AG08396 (cell line): ENCODE measurements around the gene GAN.
"Not testable (repeated sequence)": the region's sequence is repeated elsewhere in the genome, so short reads cannot be mapped to it uniquely, and the experiment has no call there.

ENCODE experiments used
- DNase-seq: peaks from one replicate; pipeline ENCODE4 v3.0.0; 2012; ENCODE audit warnings: low spot score, mixed read lengths

GAN gene

DNA sequence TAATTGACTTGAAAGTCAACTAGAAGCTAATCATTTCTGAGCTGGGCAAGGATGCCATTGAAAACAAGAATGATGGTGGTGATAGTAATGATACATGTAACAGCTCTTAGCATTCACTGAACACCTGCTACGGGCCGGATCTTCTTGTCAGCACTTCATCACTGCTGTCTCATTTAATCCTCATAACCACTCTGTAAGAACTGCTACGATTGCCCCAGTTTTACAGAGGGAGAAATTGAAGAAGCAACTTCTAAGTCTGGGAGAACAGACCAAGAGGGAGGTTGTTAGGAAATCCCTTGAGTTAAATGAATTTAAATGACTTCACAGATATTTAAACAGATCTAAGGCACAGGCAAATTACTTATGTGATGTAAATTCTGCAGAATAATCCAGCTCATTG lies 7.0 kb upstream of the GAN start:
- DNase-seq = no peak

DNA sequence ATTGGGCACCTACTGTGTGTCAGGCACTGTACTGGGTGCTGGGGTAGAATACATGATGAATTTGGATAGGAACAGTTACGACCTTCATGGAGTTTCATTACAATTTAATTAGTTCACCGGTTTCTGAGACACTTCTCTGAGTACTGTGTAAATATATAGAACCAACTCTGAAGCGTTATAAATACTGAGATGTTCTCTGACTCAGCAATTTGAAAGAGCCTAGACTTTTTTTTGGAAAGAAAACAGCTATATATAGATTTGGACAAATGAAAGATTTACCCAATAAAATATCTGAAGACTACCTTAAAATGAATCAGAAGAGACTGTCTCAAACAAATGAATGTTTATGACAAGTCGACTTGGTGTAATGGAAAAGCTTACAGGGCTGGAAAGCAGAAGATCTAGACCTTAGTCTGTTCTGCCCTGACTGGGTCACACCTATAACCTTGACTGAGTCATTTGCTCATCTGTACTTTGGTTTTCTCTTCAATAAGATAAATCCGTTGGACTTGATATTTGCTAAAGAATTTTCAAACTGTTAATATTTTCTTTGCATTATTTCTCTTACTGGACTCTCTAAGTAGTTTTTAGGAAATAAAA lies 4.6 kb upstream of the GAN start:
- no peak for DNase-seq

DNA sequence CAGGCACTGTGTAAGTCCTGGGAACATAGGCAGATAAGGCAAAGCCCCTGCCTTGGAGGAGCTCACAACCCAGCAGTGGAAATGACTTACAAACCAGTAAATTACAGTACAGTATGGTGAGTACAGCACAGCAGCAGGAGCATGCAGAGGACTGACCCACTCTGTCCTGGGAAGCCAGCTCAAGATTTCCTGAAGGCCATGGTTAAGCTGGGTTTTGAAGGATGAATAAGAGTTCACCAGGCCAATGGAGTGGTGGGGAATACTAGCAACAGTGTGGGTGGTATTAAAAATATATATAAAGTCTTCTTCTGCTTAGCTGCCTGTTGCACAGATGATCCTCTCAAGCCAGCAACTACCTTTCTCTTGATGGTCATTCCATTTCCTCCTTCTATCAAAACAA lies 3.0 kb upstream of the GAN start:
- DNase-seq = no peak

DNA sequence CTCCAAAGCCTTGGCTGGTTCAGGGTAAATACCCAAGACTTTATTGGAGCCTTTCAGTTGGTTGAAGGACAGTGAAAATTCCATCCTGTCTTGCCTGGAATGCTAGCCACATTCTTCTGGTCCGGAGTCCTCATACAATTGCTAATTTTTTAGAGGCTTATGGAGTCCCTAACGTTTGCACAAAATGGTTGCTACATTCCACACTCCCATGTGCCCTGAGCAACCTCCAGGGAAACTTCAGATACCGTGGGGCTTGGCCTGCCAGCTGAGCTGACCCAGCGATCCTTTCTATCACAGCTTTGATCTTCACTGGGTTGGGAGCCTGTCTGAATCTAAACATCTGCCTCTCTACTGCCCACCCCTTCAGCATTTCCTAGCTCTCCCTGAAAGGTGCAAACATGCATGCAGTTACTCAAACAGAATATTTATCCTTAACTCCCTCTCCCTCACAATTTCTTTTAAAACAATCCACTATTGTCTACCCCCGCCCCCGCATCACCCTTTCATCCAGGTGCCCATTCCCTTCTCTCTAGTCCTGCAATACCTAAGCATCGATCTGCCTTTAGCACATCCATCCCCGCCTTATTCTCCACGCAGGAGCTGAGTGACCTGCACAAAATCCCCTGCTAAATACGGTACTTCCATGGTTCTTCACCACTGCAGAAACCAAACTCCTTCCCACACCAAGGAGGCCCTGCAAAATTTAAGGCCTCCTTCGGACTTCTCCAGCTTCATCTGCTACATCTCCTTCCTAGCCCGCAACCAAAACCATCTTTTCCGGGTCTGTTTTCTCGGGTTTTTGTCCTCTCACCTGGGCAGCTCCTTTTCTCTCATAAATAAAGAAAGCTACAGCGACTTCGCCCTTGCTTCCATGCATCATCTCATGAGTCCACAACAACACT lies 810 bp upstream of the GAN start:
- DNase-seq = peak; percentile 15

DNA sequence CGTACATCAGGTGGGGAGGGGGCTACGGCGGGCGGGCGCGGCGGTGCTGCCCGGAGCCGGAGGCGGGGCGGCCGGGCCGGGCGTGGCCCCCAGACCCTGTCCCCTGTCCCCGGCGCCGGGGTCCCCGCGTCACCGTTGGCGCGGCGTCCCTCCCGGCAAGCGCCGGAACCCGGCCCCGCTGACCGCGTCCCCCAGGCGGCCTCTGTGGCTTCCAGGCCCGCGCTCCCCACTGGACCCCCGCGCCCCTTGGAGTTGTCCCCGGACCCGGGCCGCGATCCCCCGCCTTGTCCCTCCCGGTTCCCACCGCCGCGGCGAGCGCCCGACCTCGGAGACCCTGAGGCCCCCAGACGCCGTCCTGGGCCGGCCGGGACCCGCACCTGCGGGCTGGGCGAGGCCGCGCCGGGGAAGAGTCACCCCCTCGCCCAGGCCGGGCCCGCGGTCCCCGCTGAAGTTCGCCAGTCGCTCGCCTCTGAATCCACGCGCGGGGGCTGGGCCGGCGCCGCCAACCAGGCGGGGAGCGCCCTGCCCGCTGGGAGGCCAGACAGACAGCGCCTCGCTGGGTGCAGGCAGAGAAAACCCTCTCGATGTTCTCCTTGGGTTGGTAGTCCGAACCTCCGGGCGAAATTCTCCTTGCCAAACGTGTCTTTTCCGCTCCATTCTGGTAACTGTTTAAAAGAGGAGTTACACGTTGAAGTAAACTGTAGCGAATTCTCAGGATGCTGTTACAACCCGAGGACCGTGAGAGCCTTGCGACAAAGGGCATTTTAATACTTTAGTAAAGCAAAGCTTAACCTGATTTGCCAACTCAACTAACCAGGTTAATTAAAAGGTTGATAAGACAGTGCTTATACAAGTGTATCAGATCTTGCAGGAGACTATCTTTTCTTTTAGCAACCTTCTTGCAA lies 761 bp downstream of the GAN start:
- DNase-seq = peak; percentile 72

DNA sequence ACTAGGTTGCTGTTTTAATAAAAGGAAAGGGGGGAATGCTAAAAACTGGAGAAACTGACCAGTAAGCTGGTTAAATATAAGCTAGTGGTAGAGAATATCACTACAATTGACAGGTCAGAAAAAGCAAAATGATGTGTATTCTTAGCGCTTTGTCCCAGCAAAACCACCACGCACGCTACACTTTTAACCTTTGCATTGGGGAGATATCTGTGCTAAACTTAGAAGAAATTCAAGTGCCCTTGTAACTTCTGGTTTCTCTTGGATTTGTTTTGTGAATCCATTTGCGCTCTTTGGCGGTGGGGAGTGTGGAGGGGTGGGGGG lies 1.4 kb downstream of the GAN start:
- DNase-seq = no peak

DNA sequence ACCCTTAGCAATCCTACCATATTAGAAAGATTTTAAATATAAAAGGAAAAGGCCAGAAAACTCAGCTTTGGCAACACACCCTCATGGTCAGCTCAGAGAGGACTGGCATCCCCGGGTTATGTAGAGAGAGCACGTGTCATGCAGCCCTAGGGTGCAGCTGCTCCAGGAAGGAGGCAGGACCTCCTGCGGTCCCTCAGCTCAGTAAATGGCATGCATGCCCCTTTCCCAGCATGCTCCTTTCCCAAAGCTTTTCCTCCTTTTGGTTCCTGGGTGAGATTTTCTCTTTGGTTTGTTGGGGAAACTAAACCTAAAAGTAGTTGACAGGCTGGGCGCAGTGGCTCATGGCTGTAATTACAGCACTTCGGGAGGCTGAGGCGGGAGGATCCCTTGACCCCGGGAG lies 3.9 kb downstream of the GAN start:
- no peak for DNase-seq

DNA sequence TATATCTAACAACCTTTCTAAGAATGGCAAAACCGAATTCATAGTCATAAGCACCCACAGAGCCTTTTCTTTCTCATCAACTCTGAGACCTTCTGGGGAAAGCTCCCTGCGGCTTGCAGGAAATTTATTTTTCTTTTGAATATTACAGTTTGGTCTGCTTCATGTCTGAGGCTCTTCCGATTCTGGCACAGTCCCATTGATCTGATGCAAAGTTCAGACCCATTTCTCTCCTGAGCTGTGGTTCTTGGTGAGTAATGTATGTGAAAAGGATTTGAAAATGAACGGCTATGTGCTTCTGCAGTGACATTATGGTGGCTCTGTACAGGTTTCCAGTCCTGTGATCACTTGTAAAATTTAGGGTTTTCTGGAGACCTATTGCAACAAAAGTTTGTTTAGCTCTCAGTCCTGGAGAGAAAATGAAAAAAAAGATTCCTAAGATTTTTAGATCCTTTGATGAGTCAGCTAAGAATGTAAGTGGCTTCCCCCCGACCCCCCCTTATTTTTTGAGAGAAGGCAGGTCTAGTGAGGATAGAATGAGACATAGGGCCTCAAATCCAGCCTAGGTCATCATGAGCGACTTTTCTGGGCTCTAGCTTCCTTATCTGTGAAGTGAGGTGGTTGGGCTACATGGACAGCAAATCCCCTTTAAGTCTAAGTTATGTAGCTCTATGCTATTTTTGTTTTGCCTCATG lies 4.6 kb downstream of the GAN start:
- DNase-seq = peak; percentile 30

DNA sequence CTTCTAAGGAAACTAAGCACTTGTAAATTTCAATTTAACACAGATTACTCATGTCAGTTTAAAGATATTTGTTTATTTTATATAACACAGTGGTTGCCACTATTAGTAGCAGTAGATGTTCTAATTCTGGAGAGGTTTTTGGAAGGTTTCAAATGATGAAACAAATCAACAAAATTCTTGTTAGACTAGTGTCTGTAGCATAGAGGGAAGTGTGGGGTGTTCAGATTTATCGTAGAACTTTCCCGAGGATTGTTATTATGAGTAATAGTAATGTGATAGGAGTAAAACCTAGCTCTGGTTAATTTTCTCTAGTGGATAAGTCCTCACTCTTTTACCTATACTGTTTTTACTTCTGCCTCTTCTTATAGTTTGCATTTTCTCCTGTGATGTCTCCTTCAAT lies 6.3 kb downstream of the GAN start:
- DNase-seq = no peak

DNA sequence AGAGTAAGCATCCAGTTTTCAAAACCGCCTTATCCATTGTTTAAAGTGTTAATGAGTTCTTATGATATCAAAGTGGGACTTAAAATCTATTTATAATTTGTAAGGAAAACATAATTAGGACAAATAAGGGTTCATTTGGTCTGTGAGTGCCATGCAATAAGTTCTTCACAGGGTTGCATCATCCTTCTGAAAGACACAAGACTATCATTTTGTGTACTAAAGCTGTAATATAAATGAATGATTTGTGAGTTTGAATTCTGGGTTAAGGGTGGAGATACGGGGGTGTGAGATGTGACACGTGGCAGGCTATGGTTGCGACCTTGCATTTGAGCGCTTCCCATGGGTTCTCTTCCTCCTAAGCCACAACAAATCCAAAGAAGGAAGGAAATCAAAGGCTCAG lies 6.8 kb downstream of the GAN start:
- DNase-seq = no peak

DNA sequence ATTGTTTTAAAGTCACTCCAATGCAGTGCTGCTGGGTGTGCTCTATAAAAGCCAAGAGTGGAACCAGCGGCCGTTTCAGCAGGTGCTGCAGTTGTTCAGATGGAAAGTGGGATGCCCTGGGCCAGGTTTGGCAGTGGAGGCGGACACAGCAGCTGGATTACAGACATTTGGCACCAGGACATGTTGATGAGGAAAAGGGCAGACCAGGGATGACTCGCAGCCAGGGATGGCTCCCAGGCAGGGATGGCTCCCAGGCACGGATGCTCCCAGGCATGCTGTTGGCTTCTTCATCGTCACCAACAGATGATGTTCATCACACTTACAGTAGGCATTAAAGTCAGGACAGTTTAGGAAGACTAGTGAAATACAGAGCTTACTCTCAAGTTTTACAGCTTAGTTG lies 10.0 kb downstream of the GAN start:
- DNase-seq = no peak

DNA sequence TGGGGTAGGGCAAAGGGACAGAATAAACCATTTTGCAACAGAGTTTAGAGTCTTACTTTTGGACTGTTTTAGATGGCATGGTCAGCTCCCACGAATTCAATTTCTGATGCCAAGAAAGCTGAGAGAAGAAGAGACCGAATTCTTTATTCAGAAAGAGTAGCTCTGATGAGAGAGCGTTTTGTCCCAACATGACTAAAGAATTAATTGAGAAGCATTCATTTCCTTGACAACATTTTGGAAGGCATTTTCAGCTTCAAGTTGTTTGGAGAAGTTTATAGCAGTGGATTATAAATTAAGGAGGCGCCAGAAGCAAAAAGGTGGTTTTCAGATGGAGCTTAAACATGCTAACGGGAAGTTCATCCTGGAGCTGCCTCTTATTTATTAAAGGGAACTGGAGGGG lies 12.2 kb downstream of the GAN start:
- DNase-seq = no peak

DNA sequence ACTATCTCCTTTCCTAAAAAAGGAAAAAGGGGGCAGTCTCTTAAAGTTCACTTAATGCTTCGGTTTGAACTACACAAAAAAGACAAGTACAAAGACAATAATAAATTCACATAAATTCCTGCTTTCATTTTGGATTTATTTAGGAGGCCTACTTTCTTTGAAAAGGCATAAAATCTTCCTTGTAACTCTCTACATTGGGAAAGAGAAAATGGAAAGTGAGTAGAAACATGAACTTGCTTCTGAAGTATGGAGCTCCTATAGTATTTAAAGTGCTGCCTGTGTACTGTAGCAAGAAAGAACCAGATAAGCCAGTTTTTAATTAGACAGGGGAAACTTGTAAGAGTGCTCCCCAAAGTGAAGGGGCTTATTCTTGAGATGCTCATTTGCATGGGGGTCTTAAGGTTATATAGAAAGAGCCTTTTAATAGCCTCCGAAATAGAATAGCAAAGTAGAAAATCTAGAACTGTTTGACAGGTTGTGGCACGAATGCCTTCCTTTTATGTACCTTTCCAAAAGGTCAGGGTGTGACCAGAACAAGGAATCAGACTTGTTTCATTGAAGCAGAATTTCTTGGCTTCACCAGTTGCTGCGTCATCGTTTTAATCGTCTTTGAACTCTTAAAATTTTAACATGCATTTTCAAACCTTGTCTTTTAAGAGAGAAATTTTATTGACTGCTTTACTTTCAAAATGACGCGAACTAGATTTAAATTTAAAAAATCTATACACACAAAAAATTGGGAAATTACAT lies 12.9 kb downstream of the GAN start:
- DNase-seq = no peak

DNA sequence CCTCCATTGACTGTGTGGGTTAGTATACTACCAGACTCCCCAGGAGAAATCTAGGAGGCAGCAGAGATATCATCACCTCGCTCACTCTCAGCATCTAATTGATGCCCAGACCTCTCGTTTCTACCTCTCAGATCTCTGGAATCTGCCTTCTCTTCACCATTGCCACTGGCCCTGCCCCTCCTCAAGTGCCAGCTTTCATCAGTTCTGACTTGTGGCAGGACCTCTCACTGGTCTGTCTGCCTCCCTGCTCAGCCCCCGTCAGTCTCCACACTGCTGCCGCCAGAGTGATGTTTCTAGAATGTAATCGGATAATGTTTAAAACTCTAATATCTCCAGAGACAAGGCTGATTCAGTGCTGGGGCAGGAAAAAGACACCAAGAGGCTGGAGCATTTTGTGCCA lies 15.2 kb downstream of the GAN start:
- DNase-seq = no peak

DNA sequence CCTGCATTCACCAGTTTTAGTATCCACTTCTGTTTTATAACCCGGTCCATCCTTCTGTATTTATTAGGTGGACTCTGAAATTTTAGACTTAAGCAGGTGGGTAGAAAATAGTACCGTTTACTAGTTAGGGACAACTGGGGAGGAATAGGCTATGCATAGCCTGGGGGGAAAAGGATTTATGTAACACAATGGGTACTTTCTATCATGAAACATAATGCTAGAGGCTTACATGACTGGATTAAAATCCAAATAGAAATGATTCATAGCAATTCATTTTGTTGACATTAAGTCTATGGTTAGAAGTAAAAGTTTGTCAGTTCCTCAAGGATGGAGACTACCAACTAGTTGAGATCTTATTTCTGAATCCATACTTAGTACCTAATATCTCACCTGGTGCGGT lies 18.6 kb downstream of the GAN start:
- no peak for DNase-seq

DNA sequence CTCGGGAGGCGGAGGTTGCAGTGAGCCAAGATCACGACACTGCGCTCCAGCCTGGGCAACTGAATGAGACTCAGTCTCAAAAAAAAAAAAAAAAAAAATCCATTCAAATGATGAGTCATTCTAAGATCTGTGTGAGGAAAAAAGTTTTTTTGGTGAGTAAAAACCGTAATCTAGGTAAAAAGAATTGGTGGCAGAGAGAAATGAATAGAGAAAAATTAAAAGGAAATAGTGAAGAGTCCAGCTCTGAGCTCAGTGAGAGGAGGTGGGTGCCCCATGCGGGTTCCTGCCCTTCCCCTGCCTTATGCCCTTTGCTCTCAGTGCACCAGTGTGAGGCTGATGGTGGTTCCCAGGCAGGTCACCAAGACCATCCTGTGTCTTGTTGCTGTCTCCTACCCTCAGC lies 20.9 kb downstream of the GAN start:
- DNase-seq = no peak

DNA sequence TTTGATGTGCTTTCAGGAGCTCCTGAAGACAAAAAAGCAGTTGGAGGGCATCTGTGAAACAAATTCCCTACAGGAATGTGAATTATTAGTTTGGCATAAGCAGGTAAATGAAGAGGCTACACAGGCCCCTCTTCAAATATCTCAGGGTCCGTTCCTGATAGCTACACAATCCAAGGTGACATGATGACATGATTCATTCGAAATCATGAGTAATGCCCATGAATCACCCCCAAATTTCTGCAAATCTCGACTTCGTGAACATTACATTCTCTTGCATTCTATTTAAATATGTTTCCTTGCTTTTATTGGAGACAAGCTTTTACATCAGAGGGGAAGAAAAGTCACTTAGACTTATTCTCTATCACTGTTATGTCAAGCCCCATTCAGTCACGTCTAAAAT lies 22.3 kb downstream of the GAN start:
- no peak for DNase-seq

DNA sequence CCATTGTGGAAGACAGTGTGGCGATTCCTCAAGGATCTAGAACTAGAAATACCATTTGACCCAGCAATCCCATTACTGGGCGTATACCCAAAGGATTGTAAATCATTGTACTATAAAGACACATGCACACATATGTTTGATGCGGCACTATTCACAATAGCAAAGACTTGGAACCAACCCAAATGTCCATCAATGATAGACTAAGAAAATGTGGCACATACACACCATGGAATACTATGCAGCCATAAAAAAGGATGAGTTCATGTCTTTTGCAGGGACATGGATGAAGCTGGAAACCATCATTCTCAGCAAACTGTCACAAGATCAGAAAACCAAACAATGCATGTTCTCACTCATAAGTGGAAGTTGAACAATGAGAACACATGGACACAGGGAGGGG lies 30.4 kb downstream of the GAN start:
- DNase-seq = not testable (repeated sequence)

DNA sequence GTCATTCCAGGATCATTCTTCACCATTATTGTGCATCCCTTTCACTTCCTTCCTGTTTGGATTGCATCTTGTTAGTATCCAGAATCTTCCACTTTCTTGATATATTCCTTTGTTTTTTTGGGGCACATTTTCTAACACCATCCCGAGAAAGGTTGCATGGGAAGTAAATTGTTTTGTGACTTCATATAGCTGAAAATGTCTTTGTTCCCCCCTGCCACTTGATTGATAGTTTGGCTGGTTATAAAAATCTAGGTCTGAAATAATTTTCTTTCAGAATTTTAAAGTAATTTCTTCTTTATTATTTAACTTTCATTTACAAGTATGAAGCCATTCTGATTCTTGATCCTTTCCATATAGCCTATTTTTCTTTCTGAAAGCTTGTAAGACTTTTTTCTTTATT lies 32.7 kb downstream of the GAN start:
- DNase-seq = no peak

DNA sequence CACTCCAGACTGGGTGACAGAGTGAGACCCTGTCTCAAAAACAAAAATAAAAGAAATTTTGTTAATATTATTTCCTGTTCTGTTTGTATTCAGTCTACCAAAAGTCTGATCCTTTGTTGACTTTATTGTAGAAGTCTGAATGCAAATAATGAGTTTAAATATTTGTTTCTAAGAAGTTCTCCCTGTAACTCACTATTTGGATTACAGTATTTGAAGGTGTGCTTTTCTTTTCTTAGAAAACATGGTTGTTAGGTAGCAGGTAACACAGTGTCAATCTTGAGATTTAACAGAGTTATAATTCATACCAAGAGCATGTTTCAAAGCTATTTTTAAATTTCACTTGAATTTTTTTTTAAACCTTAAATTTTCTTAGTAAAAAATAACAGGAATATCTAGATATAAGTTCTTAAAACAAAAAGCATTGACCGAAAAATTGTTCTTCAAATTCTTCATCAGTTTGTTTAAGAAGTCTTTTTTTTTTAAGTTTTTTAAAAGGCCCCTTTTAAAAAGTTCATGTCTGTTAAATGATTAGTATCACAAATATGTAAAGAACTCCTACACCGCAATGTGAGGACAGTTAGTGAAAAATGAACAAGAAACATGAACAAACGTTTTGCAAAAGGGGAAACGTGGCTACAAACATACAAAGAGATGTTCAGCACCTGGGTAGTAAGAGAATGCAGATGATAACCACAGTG lies 35.0 kb downstream of the GAN start:
- DNase-seq = no peak

DNA sequence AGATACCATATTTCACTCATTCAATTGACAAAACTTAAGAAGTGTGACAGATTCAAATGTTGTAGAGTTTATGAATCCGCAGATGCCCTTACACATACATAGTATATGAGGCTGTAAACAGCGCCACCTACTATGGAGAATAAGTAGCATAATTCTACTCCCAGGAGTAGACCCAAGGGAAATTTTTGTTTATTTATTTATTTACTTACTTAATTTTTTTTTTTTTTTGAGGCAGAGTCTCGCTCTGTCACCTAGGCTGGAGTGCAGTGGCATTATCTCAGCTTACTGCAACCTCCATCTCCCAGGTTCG lies 35.5 kb downstream of the GAN start:
- DNase-seq = no peak
